Retina (tissue), 1 donor: Measurements from ENCODE around the gene TXLNB.
"Not testable (repeated sequence)": the region's sequence is repeated elsewhere in the genome, so short reads cannot be mapped to it uniquely, and the experiment has no call there.

Experiments used
- DNase-seq: peaks from one replicate; pipeline ENCODE4 v3.0.0-alpha.2; 2016

Gene TXLNB

GRCh38 chr6:139230391-139230840 lies 61.4 kb downstream of the TXLNB start:
- DNase-seq, result no peak

DNA sequence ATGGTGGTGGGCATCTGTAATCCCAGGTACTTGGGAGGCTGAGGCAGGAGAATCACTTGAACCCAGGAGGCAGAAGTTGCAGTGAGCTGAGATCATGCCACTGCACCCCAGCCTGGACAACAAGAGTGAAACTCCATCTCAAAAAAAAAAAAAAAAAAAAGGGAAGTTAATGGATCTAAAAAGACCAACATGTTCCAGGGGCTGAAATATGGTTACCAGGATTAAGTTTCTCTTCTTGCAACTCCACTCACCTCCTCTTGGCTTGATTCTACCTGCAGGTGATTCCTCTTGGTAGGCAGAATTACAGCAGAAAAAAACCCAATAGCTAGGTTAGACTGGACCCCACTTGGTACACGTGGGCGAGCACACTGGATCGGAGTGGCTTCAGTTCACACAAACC lies 63.4 kb downstream of the TXLNB start:
- DNase-seq, result not testable (repeated sequence)

GRCh38 chr6:139219746-139220145 lies 72.1 kb downstream of the TXLNB start:
- no peak for DNase-seq

DNA sequence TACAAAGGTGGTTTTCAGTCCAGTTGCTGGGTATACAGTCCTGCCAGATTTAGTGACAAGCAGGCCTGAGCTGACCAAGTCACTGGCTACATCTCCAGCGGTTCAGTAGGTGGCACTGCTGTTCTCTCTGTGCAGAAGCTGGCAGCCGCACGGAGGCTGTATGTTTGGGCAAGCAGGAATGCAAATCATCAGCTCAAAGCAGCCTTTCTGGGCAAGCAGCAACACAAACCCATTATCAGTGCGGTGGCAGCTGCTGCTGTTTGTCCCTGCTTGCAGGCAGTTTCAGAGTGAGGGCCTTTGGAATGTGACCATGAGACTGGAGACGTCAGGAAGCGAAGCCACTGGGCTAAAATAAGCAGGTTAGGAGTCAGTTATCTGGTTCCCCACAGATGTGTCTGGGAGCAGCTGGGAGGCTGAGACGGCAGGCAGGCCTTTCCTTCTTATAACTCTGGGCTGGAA lies 72.5 kb downstream of the TXLNB start:
- DNase-seq, result peak; percentile 70

- DNase-seq, result not testable (repeated sequence)
Observed at GRCh38 chr6:139212460-139212859, 79.3 kb downstream of the TXLNB start.

DNA sequence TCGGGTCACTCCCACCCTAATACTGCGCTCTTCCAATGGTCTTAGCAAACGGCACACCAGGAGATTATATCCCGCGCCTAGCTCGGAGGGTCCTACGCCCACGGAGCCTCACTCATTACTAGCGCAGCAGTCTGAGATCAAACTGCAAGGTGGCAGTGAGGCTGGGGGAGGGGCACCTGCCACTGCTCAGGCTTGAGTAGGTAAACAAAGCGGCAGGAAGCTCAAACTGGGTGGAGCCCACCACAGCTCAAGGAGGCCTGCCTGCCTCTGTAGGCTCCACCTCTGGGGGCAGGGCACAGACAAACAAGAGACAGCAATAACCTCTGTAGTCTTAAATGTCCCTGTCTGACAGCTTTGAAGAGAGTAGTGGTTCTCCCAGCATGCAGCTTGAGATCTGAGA lies 81.0 kb downstream of the TXLNB start:
- DNase-seq, result not testable (repeated sequence)

GRCh38 chr6:139205843-139206242 lies 86.0 kb downstream of the TXLNB start:
- DNase-seq, result no peak

DNA sequence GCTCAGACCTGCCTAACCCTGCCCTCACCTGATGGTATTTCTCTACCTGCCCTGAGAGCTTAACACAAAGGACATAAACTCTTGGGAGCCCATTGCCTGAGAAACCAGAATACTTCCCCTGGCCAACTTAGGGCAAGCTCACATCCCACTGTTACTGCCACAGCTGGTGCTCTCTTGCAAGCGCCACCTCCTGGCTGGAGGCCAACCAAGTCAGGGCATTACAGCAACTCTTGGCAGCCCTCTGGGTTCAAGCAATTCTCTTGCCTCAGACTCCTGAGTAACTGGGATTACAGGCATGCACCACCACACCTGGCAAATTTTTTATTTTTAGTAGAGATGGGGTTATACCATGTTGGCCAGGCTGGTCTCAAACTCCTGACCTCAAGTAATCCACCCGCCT lies 86.8 kb downstream of the TXLNB start:
- DNase-seq, result no peak

GRCh38 chr6:139201378-139201777 lies 90.4 kb downstream of the TXLNB start:
- no peak for DNase-seq

GRCh38 chr6:139198529-139199288 lies 93.1 kb downstream of the TXLNB start:
- no peak for DNase-seq

GRCh38 chr6:139194740-139195139 lies 97.1 kb downstream of the TXLNB start:
- no peak for DNase-seq
